ENCODE measurements around the gene SPATS2. TPM values are rescaled to one million over a fixed set of nuclear protein-coding genes. Genes with fewer than 3 reads are reported as not detected.

SPATS2 gene
- polyA plus RNA-seq, 1 of the 3 experiments (the other 2 are of a cell fraction): 72.9 TPM

GRCh38 chr12:49414364-49414763 lies 47.1 kb downstream of the SPATS2 start:
- no peak overlapping the region for H3K4me2 ChIP-seq
- H3F3A ChIP-seq (replicated peaks; ENCODE audit: insufficient read depth): peaks cover 29% of the 10 kb centered on the region
- no peak overlapping the region for H3K9ac ChIP-seq
- H3K27me3 ChIP-seq (ENCODE audit: insufficient read depth): no peaks in the 10 kb centered on the region
- H3K36me3 ChIP-seq (replicated peaks in 1 of 2; ENCODE audit: control insufficient read depth in 1 of 2, insufficient read depth in 2 of 2, low read length in 1 of 2): peaks cover 0 to 28% of the 10 kb centered on the region in 2 experiments
- POLR2A ChIA-PET: no interaction called here
- H2AFZ ChIP-seq (ENCODE audit: low read depth): no peak overlapping the region
- H3K4me1 ChIP-seq (ENCODE audit: control insufficient read depth in 1 of 2, insufficient read depth in 2 of 2, low read depth in 1 of 2, low read length in 1 of 2): peaks cover 0 to 11% of the 10 kb centered on the region in 2 experiments; a peak in 2 of 4 replicates
- H3K79me2 ChIP-seq (ENCODE audit: insufficient read depth): peaks cover 99% of the 10 kb centered on the region
- CTCF ChIA-PET: interaction anchor here (1.3 kb wide), 1 partner anchor 9 kb away, joined by 3 read pairs; no protein-coding TSS in a partner anchor
- TF ChIP-seq, protein P1, sequence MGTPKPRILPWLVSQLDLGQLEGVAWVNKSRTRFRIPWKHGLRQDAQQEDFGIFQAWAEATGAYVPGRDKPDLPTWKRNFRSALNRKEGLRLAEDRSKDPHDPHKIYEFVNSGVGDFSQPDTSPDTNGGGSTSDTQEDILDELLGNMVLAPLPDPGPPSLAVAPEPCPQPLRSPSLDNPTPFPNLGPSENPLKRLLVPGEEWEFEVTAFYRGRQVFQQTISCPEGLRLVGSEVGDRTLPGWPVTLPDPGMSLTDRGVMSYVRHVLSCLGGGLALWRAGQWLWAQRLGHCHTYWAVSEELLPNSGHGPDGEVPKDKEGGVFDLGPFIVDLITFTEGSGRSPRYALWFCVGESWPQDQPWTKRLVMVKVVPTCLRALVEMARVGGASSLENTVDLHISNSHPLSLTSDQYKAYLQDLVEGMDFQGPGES (IDR thresholded peaks at IDR 0.05; ENCODE audit: low read depth, low read length): no peak
- no peak for TF ChIP-seq TAF1 (IDR thresholded peaks at IDR 0.05; ENCODE audit: borderline replicate concordance, low read depth, low read length)
- TF ChIP-seq GABPA (IDR thresholded peaks at IDR 0.05; ENCODE audit: low read depth): no peak
- TF ChIP-seq EZH2phosphoT487 (IDR thresholded peaks at IDR 0.05; ENCODE audit: borderline replicate concordance, low read depth): no peak
- TF ChIP-seq NRF1 (IDR thresholded peaks at IDR 0.05; ENCODE audit: low read depth, low read length): no peak
- TF ChIP-seq MAX (IDR thresholded peaks at IDR 0.05; ENCODE audit: low read depth): no peak
- TF ChIP-seq, protein P2, sequence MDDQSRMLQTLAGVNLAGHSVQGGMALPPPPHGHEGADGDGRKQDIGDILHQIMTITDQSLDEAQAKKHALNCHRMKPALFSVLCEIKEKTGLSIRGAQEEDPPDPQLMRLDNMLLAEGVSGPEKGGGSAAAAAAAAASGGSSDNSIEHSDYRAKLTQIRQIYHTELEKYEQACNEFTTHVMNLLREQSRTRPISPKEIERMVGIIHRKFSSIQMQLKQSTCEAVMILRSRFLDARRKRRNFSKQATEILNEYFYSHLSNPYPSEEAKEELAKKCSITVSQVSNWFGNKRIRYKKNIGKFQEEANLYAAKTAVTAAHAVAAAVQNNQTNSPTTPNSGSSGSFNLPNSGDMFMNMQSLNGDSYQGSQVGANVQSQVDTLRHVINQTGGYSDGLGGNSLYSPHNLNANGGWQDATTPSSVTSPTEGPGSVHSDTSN (IDR thresholded peaks at IDR 0.05): no peak
- no peak for TF ChIP-seq POLR2AphosphoS5 (IDR thresholded peaks at IDR 0.05; ENCODE audit: low read depth, low read length)
- no peak for TF ChIP-seq JUND (IDR thresholded peaks at IDR 0.05)
- H3K9me3 ChIP-seq: no peaks in the 10 kb centered on the region
- peaks cover 59% of the 10 kb centered on the region for H4K20me1 ChIP-seq (ENCODE audit: insufficient read depth)
- no peaks in the 10 kb centered on the region for H3K9me2 ChIP-seq
- H3K4me3 ChIP-seq (ENCODE audit: low read depth in 2 of 2, low read length in 1 of 2): no peak overlapping the region
- no peak for DNase-seq
- no peak overlapping the region for H3K27ac ChIP-seq (ENCODE audit: low read depth in 2 of 2, low read length in 1 of 2)
- WGBS (ENCODE audit: low lambda C conversion rate): 88% methylated on average over 2 of the region's 2 CpGs

DNA sequence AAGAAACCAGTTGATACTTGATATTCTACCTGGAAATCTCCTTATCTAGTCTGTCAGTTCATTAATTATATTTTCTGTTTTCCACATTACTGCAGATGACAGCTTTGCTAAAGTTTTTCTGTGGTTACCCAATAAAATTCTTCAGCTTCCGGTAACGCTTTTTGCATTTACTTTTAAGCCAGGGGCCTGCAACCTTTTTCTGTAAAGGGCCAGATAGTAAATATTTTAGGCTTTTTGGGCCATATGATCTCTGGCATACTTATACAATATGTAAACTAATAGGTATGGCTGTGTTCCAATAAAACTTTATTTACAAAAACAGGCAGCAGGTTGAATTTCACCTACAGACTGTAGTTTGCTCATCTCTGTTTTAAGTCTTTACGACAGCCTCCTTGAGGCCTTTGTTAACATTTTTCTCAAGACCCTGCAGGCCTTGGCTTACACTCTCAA lies 48.3 kb downstream of the SPATS2 start:
- no peak for DNase-seq
- Histone ChIP-seq H2AFZ (ENCODE audit: low read depth) (no peak overlapping the region), H3K27ac (ENCODE audit: low read depth in 2 of 2, low read length in 1 of 2) (no peak overlapping the region), H3K4me3 (ENCODE audit: low read depth in 2 of 2, low read length in 1 of 2) (no peak overlapping the region), H3K9me2 (no peaks in the 10 kb centered on the region), H3K36me3 (replicated peaks in 1 of 2; ENCODE audit: control insufficient read depth in 1 of 2, insufficient read depth in 2 of 2, low read length in 1 of 2) (peaks cover 0 to 24% of the 10 kb centered on the region in 2 experiments), H3F3A (replicated peaks; ENCODE audit: insufficient read depth) (peaks cover 29% of the 10 kb centered on the region), H3K9me3 (no peaks in the 10 kb centered on the region), H3K4me2 (no peak overlapping the region), H3K79me2 (ENCODE audit: insufficient read depth) (peaks cover 99% of the 10 kb centered on the region), H3K4me1 (ENCODE audit: control insufficient read depth in 1 of 2, insufficient read depth in 2 of 2, low read depth in 1 of 2, low read length in 1 of 2) (peaks cover 0 to 14% of the 10 kb centered on the region in 2 experiments; a peak in 2 of 4 replicates), H4K20me1 (ENCODE audit: insufficient read depth) (peaks cover 58% of the 10 kb centered on the region), H3K27me3 (ENCODE audit: insufficient read depth) (no peaks in the 10 kb centered on the region), H3K9ac (no peak overlapping the region)
- CTCF ChIA-PET: no interaction called here
- POLR2A ChIA-PET: no interaction called here
- 95% methylated on average over 3 of the region's 3 CpGs for WGBS (ENCODE audit: low lambda C conversion rate)
- TF ChIP-seq GABPA (IDR thresholded peaks at IDR 0.05; ENCODE audit: low read depth) (no peak), RCOR1 (IDR thresholded peaks at IDR 0.05; ENCODE audit: low read length) (no peak), FOXM1 (IDR thresholded peaks at IDR 0.05; ENCODE audit: low read depth) (no peak), POLR2AphosphoS5 (IDR thresholded peaks at IDR 0.05; ENCODE audit: low read depth, low read length) (no peak), YY1 (IDR thresholded peaks at IDR 0.05; ENCODE audit: low read depth) (no peak), MAX (IDR thresholded peaks at IDR 0.05; ENCODE audit: low read depth) (no peak), ELF1 (IDR thresholded peaks at IDR 0.05) (no peak), EP300 (IDR thresholded peaks at IDR 0.05; ENCODE audit: borderline replicate concordance in 1 of 2, low read depth in 1 of 2, low read length in 1 of 2) (no peak), MEF2A (IDR thresholded peaks at IDR 0.05; ENCODE audit: borderline replicate concordance, low read depth) (no peak), REST (IDR thresholded peaks at IDR 0.05; ENCODE audit: low read depth, low read length) (no peak), TCF12 (IDR thresholded peaks at IDR 0.05) (no peak)
- TF ChIP-seq, protein P3, sequence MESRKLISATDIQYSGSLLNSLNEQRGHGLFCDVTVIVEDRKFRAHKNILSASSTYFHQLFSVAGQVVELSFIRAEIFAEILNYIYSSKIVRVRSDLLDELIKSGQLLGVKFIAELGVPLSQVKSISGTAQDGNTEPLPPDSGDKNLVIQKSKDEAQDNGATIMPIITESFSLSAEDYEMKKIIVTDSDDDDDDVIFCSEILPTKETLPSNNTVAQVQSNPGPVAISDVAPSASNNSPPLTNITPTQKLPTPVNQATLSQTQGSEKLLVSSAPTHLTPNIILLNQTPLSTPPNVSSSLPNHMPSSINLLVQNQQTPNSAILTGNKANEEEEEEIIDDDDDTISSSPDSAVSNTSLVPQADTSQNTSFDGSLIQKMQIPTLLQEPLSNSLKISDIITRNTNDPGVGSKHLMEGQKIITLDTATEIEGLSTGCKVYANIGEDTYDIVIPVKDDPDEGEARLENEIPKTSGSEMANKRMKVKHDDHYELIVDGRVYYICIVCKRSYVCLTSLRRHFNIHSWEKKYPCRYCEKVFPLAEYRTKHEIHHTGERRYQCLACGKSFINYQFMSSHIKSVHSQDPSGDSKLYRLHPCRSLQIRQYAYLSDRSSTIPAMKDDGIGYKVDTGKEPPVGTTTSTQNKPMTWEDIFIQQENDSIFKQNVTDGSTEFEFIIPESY (IDR thresholded peaks at IDR 0.05; ENCODE audit: borderline replicate concordance, low read depth): no peak
- TF ChIP-seq, protein P2 (IDR thresholded peaks at IDR 0.05): no peak
